Neural cell (in vitro differentiated cells): ENCODE measurements around the gene NHSL1. TPM values are rescaled to one million over a fixed set of nuclear protein-coding genes. Genes with fewer than 3 reads are reported as not detected.

Source experiments
- H2AFZ ChIP-seq: fragments of 200-600, 300-800 bp; sonication (generic), shearing (Covaris generic); 2 replicates; pipeline ENCODE4 v1.6.0; 2014; ENCODE audit warnings: low read depth, mild to moderate bottlenecking, antibody characterized with exemption, low read length, moderate library complexity
- H3F3A ChIP-seq: fragments of 200-600 bp; shearing (Covaris generic); 2 replicates; pipeline ENCODE4 v1.6.1; 2016; ENCODE audit warnings: mild to moderate bottlenecking, moderate library complexity, mixed read lengths, antibody characterized with exemption, low read length; ENCODE audit not compliant: insufficient read depth, poor library complexity, severe bottlenecking
- H3K27ac ChIP-seq: fragments of 200-600, 300-800 bp; sonication (generic), shearing (Covaris generic); 2 replicates; pipeline ENCODE4 v1.5.1; 2014; ENCODE audit warnings: mild to moderate bottlenecking, low read length, moderate library complexity
- H3K27me3 ChIP-seq: fragments of 300-800, 200-600 bp; sonication (generic), shearing (Covaris generic); 2 replicates; pipeline ENCODE4 v1.6.0; 2014; ENCODE audit warnings: mild to moderate bottlenecking, low read depth, low read length, moderate library complexity; ENCODE audit not compliant: insufficient read depth
- H3K36me3 ChIP-seq: fragments of 300-800, 200-600 bp; sonication (generic), shearing (Covaris generic); 2 replicates; pipeline ENCODE4 v1.5.1; 2014; ENCODE audit warnings: mild to moderate bottlenecking, antibody characterized with exemption, low read length, moderate library complexity; ENCODE audit not compliant: insufficient read depth
- H3K4me2 ChIP-seq: fragments of 300-800, 200-600 bp; sonication (generic), shearing (Covaris generic); 2 replicates; pipeline ENCODE4 v1.6.0; 2014; ENCODE audit warnings: mild to moderate bottlenecking, low read length
- H3K4me3 ChIP-seq: fragments of 300-800, 200-600 bp; sonication (generic), shearing (Covaris generic); 2 replicates; pipeline ENCODE4 v1.5.1; 2014; ENCODE audit warnings: mild to moderate bottlenecking, low read length, moderate library complexity
- H3K79me2 ChIP-seq: fragments of 200-600 bp; shearing (Covaris generic); replicated peaks from 2 replicates; pipeline ENCODE4 v1.6.0; 2014; ENCODE audit warnings: mild to moderate bottlenecking, low read length, moderate library complexity; ENCODE audit not compliant: insufficient read depth
- H3K9ac ChIP-seq: fragments of 300-800, 200-600 bp; sonication (generic), shearing (Covaris generic); 2 replicates; pipeline ENCODE4 v1.6.1; 2016; ENCODE audit warnings: mild to moderate bottlenecking, low read length, mixed read lengths
- H3K9me2 ChIP-seq: fragments of 200-600 bp; shearing (Covaris generic); 2 replicates; pipeline ENCODE4 v1.6.1; 2016; ENCODE audit warnings: mild to moderate bottlenecking, low read length, mixed read lengths; ENCODE audit not compliant: insufficient read depth
- H3K9me3 ChIP-seq: fragments of 200-600, 300-800 bp; sonication (generic), shearing (Covaris generic); 2 replicates; pipeline ENCODE4 v1.6.1; 2016; ENCODE audit warnings: mild to moderate bottlenecking, mixed run types, low read length, moderate library complexity, mixed read lengths
- H4K20me1 ChIP-seq: fragments of 200-600 bp; shearing (Covaris generic); 2 replicates; pipeline ENCODE4 v1.6.1; 2016; ENCODE audit warnings: mild to moderate bottlenecking, mixed run types; ENCODE audit not compliant: insufficient read depth
- CTCF ChIP-seq: fragments of 450-650 bp; IDR thresholded peaks from 2 replicates; pipeline ENCODE4 v1.5.1; 2014; ENCODE audit warnings: antibody characterized with exemption, mild to moderate bottlenecking, moderate library complexity; ENCODE audit not compliant: poor library complexity, severe bottlenecking
- EP300 ChIP-seq: fragments of 450-650 bp; conservative IDR thresholded peaks from 2 replicates; pipeline ENCODE4 v1.6.1; 2014; ENCODE audit warnings: antibody characterized with exemption, mild to moderate bottlenecking, moderate library complexity; ENCODE audit not compliant: poor library complexity, severe bottlenecking
- EZH2 ChIP-seq: fragments of 200-600, 300-800 bp; shearing (Covaris generic), sonication (generic); IDR thresholded peaks from 2 replicates; pipeline ENCODE4 v1.6.1; 2014; ENCODE audit warnings: antibody characterized with exemption, low read length, borderline replicate concordance, mild to moderate bottlenecking; ENCODE audit not compliant: insufficient read depth, poor library complexity, severe bottlenecking
- MXI1 ChIP-seq: fragments of 450-650 bp; conservative IDR thresholded peaks from 2 replicates; pipeline ENCODE4 v1.6.1; 2014; ENCODE audit warnings: antibody characterized with exemption, mild to moderate bottlenecking; ENCODE audit not compliant: poor library complexity, severe bottlenecking
- POLR2AphosphoS5 ChIP-seq: IDR thresholded peaks from 2 replicates; pipeline ENCODE4 v1.6.1; 2012
- RAD21 ChIP-seq: fragments of 450-650 bp; conservative IDR thresholded peaks from 2 replicates; pipeline ENCODE4 v1.6.1; 2014; ENCODE audit warnings: antibody characterized with exemption, mild to moderate bottlenecking, moderate library complexity
- REST ChIP-seq: IDR thresholded peaks from 2 replicates; pipeline ENCODE4 v1.6.1; 2012; ENCODE audit warnings: borderline replicate concordance
- SMC3 ChIP-seq: fragments of 450-650 bp; conservative IDR thresholded peaks from 2 replicates; pipeline ENCODE4 v1.6.1; 2014; ENCODE audit warnings: antibody characterized with exemption, mild to moderate bottlenecking, moderate library complexity; ENCODE audit not compliant: poor library complexity
- TAF1 ChIP-seq: IDR thresholded peaks from 2 replicates; pipeline ENCODE4 v1.6.1; 2012; ENCODE audit warnings: low read depth
- polyA plus RNA-seq: library from polyadenylated mRNA; depleted of rRNA; stranded (reverse); fragments of >200 nt; gene quantifications from 2 replicates; pipeline ENCODE4 v1.2.3, GENCODE V29; 2014

NHSL1 gene
- polyA plus RNA-seq, 1 donor from 2014 or later = 2.4 TPM

- no peaks in the 10 kb centered on the region for H3K36me3 ChIP-seq
- H3K9ac ChIP-seq = no peak overlapping the region
- H3F3A ChIP-seq = no peaks in the 10 kb centered on the region
- no peak overlapping the region for H3K4me3 ChIP-seq
- H4K20me1 ChIP-seq = no peaks in the 10 kb centered on the region
- H2AFZ ChIP-seq = no peak overlapping the region
- H3K27me3 ChIP-seq = no peaks in the 10 kb centered on the region
- no peak overlapping the region for H3K27ac ChIP-seq
- no peak for TF ChIP-seq EP300
- TF ChIP-seq EZH2 = no peak
- no peak for TF ChIP-seq TAF1
- no peak for TF ChIP-seq RAD21
- TF ChIP-seq REST = no peak
- TF ChIP-seq MXI1 = no peak
- no peak for TF ChIP-seq POLR2AphosphoS5
- TF ChIP-seq CTCF = no peak
- TF ChIP-seq SMC3 = no peak
- H3K9me3 ChIP-seq = no peaks in the 10 kb centered on the region
- no peaks in the 10 kb centered on the region for H3K9me2 ChIP-seq
- H3K4me2 ChIP-seq = no peak overlapping the region
- peaks cover 9% of the 10 kb centered on the region for H3K79me2 ChIP-seq
Observed at GRCh38 chr6:138523347-138524210, 24.3 kb upstream of the NHSL1 start.

- no peak overlapping the region for H2AFZ ChIP-seq
- no peaks in the 10 kb centered on the region for H3K27me3 ChIP-seq
- no peaks in the 10 kb centered on the region for H3K9me3 ChIP-seq
- H3K4me3 ChIP-seq = no peak overlapping the region
- no peaks in the 10 kb centered on the region for H3F3A ChIP-seq
- H4K20me1 ChIP-seq = no peaks in the 10 kb centered on the region
- no peak overlapping the region for H3K4me2 ChIP-seq
- TF ChIP-seq TAF1 = no peak
- TF ChIP-seq MXI1 = no peak
- no peak for TF ChIP-seq CTCF
- no peak for TF ChIP-seq EP300
- TF ChIP-seq RAD21 = no peak
- TF ChIP-seq POLR2AphosphoS5 = no peak
- H3K9ac ChIP-seq = no peak overlapping the region
- H3K36me3 ChIP-seq = no peaks in the 10 kb centered on the region
- H3K79me2 ChIP-seq = peaks cover 9% of the 10 kb centered on the region
- no peak overlapping the region for H3K27ac ChIP-seq
- H3K9me2 ChIP-seq = no peaks in the 10 kb centered on the region
Observed at GRCh38 chr6:138522611-138523010, 23.3 kb upstream of the NHSL1 start.
